HG02610 (cell line): ENCODE results near the gene TNC.

Experiments
- ATAC-seq: cut with Tn5 transposase; IDR thresholded peaks from one replicate; pipeline ENCODE4 v1.9.1; 2021; ENCODE audit warnings: mild to moderate bottlenecking, moderate library complexity; ENCODE audit not compliant: unreplicated experiment

TNC gene

GRCh38 chr9:115015018-115015635 is 102.8 kb downstream of the TNC start:
- no peak for ATAC-seq

- ATAC-seq, result no peak
These were observed 103.5 kb downstream of the TNC start for GRCh38 chr9:115014438-115014837.

GRCh38 chr9:115013998-115014397 is 104.0 kb downstream of the TNC start:
- peak; percentile 56 for ATAC-seq

- ATAC-seq, result no peak
These were observed 105.5 kb downstream of the TNC start for GRCh38 chr9:115012486-115012885.

GRCh38 chr9:115010874-115011273 is 107.1 kb downstream of the TNC start:
- no peak for ATAC-seq

- no peak for ATAC-seq
These were observed 109.3 kb downstream of the TNC start for GRCh38 chr9:115008536-115009270.

GRCh38 chr9:115006660-115007059 is 111.3 kb downstream of the TNC start:
- no peak for ATAC-seq

- no peak for ATAC-seq
These were observed 112.6 kb downstream of the TNC start for GRCh38 chr9:115005322-115005721.

GRCh38 chr9:115004545-115004944 is 113.4 kb downstream of the TNC start:
- ATAC-seq, result no peak

- no peak for ATAC-seq
These were observed 115.4 kb downstream of the TNC start for GRCh38 chr9:115002371-115003120.

- peak; percentile 77 for ATAC-seq
These were observed 117.7 kb downstream of the TNC start for GRCh38 chr9:115000217-115000639.

- no peak for ATAC-seq
These were observed 119.6 kb downstream of the TNC start for GRCh38 chr9:114998326-114998725.

- no peak for ATAC-seq
These were observed 122.2 kb downstream of the TNC start for GRCh38 chr9:114995681-114996221.

- ATAC-seq, result no peak
These were observed 123.2 kb downstream of the TNC start for GRCh38 chr9:114994768-114995167.

- ATAC-seq, result no peak
These were observed 126.1 kb downstream of the TNC start for GRCh38 chr9:114991861-114992260.

- no peak for ATAC-seq
These were observed 127.1 kb downstream of the TNC start for GRCh38 chr9:114990901-114991300.

GRCh38 chr9:114989600-114990410 is 128.2 kb downstream of the TNC start:
- ATAC-seq, result peak; percentile 87

GRCh38 chr9:114988962-114989599 is 128.9 kb downstream of the TNC start:
- peak; percentile 66 for ATAC-seq

- ATAC-seq, result no peak
These were observed 130.8 kb downstream of the TNC start for GRCh38 chr9:114987116-114987515.

GRCh38 chr9:114985959-114986501 is 131.9 kb downstream of the TNC start:
- ATAC-seq, result no peak
